A673 (cell line): ENCODE measurements around the gene RHBDF2. TPM values are rescaled to one million over a fixed set of nuclear protein-coding genes. Genes with fewer than 3 reads are reported as not detected.
"Not testable (repeated sequence)": the region's sequence is repeated elsewhere in the genome, so short reads cannot be mapped to it uniquely, and the experiment has no call there.

Experiments
- BruUV-seq: library from RNA; stranded (reverse); fragments of 400-500 nt; replicated peaks from 2 replicates; lab custom pipeline; 2021; lab: Mats Ljungman, UMichigan
- CTCF ChIA-PET: fragments of 300-600 bp; sonication (Branson Sonifier 250); formaldehyde crosslinking; loops from one replicate; lab custom pipeline; 2022; ENCODE audit warnings: antibody characterized with exemption; lab: Charles Lee
- POLR2A ChIA-PET: fragments of 300-600 bp; sonication (Branson Sonifier 250); formaldehyde crosslinking; loops from one replicate; lab custom pipeline; 2022; ENCODE audit warnings: antibody characterized with exemption; ENCODE audit not compliant: low non-redundant PET; lab: Charles Lee
- DNase-seq: peaks from one replicate; pipeline ENCODE4 v3.0.0-alpha.2; 2015; ENCODE audit warnings: low spot score
- H3K27ac ChIP-seq: fragments of 200-600 bp; sonication (generic); 2 replicates; pipeline ENCODE4 v1.5.1; 2016; ENCODE audit warnings: mixed run types, low read depth, mild to moderate bottlenecking, mixed read lengths, antibody characterized with exemption, low read length; ENCODE audit not compliant: poor library complexity, severe bottlenecking
- H3K27me3 ChIP-seq: fragments of 200-600 bp; sonication (generic); replicated peaks from 2 replicates; pipeline ENCODE4 v1.6.1; 2017; ENCODE audit warnings: mixed run types, low read depth, mild to moderate bottlenecking, mixed read lengths, antibody characterized with exemption, low read length; ENCODE audit not compliant: insufficient read depth, poor library complexity
- H3K36me3 ChIP-seq: fragments of 200-600 bp; sonication (generic); 2 replicates; pipeline ENCODE4 v1.6.1; 2016; ENCODE audit warnings: mixed run types, mild to moderate bottlenecking, mixed read lengths, antibody characterized with exemption, low read length; ENCODE audit not compliant: insufficient read depth, poor library complexity, severe bottlenecking
- H3K4me1 ChIP-seq: fragments of 200-600 bp; sonication (generic); 2 replicates; pipeline ENCODE4 v1.6.1; 2017; ENCODE audit warnings: mixed run types, mild to moderate bottlenecking, mixed read lengths, antibody characterized with exemption, low read length; ENCODE audit not compliant: insufficient read depth, poor library complexity, severe bottlenecking
- H3K4me3 ChIP-seq: fragments of 200-600 bp; sonication (generic); 2 replicates; pipeline ENCODE4 v1.5.1; 2016; ENCODE audit warnings: low read depth, mixed run types, mild to moderate bottlenecking, mixed read lengths, low read length; ENCODE audit not compliant: poor library complexity, severe bottlenecking
- H3K9me3 ChIP-seq: fragments of 200-600 bp; sonication (generic); 2 replicates; pipeline ENCODE4 v1.6.1; 2016; ENCODE audit warnings: mixed run types, low read depth, mild to moderate bottlenecking, mixed read lengths, antibody characterized with exemption, low read length; ENCODE audit not compliant: poor library complexity, severe bottlenecking
- CTCF ChIP-seq: fragments of 300-800, 200-600 bp; sonication (generic); conservative IDR thresholded peaks from 2 replicates; pipeline ENCODE4 v1.5.1; 2017; ENCODE audit warnings: low read depth, mild to moderate bottlenecking, antibody characterized with exemption, low read length, moderate library complexity, mixed read lengths
- EZH2 ChIP-seq: fragments of 200-600 bp; sonication (generic); IDR thresholded peaks from 2 replicates; pipeline ENCODE4 v1.6.1; 2017; ENCODE audit warnings: borderline replicate concordance, low read depth, mild to moderate bottlenecking, mixed read lengths, antibody characterized with exemption, low read length; ENCODE audit not compliant: poor library complexity, severe bottlenecking
- intact Hi-C: fragments of 100-400 bp; cut with micrococcal nuclease; formaldehyde crosslinking; loops from one replicate; pipeline ENCODE4 v1.10.0; 2022; ENCODE audit not compliant: unreplicated experiment
- total RNA-seq: library from RNA; stranded (reverse); gene quantifications from 2 replicates; pipeline ENCODE4 v1.2.3, GENCODE V29; 2021

Gene RHBDF2
- total RNA-seq, 1 experiment from 2014 or later, result 20.4 TPM

- no peaks in the 10 kb centered on the region for H3K27me3 ChIP-seq
- ChIA-PET POLR2A (no interaction called here), CTCF (interaction anchor here (0.5 to 2.7 kb wide), 2 partner anchors 21 to 97 kb away, joined by 3 to 12 read pairs; no protein-coding TSS in a partner anchor)
- DNase-seq, result no peak
- no peaks in the 10 kb centered on the region for H3K36me3 ChIP-seq
- TF ChIP-seq EZH2 (no peak), CTCF (no peak)
- no peaks in the 10 kb centered on the region for H3K9me3 ChIP-seq
- intact Hi-C loops, result loop anchor here (5.0 kb wide), 1 partner anchor 157 kb away; no protein-coding TSS in a partner anchor
- H3K4me1 ChIP-seq, result peaks cover 18% of the 10 kb centered on the region
- H3K27ac ChIP-seq, result no peak overlapping the region
- BruUV-seq, result no TSS peak
- no peak overlapping the region for H3K4me3 ChIP-seq
These were observed 23.6 kb upstream of the RHBDF2 start for GRCh38 chr17:76524598-76525512.

- ChIA-PET CTCF (interaction anchor here (0.6 to 2.7 kb wide), 8 partner anchors 16 to 158 kb away, joined by 3 to 12 read pairs (median 4); partner anchors contain the start of gene PRCD), POLR2A (no interaction called here)
- no peak overlapping the region for H3K27ac ChIP-seq
- intact Hi-C loops, result loop anchor here (1.0 to 5.0 kb wide), 3 partner anchors 23 to 159 kb away; no protein-coding TSS in a partner anchor
- peak; percentile 77 for DNase-seq
- H3K27me3 ChIP-seq, result no peaks in the 10 kb centered on the region
- H3K36me3 ChIP-seq, result no peaks in the 10 kb centered on the region
- H3K9me3 ChIP-seq, result no peaks in the 10 kb centered on the region
- no peak overlapping the region for H3K4me3 ChIP-seq
- BruUV-seq, result no TSS peak
- peak; percentile 99 for TF ChIP-seq CTCF
- no peak for TF ChIP-seq EZH2
- peaks cover 6% of the 10 kb centered on the region for H3K4me1 ChIP-seq
These were observed 22.1 kb upstream of the RHBDF2 start for GRCh38 chr17:76523084-76524037.

GRCh38 chr17:76521683-76522082, 20.5 kb upstream of the RHBDF2 start:
- BruUV-seq, H3K27ac ChIP-seq, H3K27me3 ChIP-seq, H3K4me1 ChIP-seq, H3K9me3 ChIP-seq, CTCF ChIA-PET, DNase-seq, H3K4me3 ChIP-seq, H3K36me3 ChIP-seq, POLR2A ChIA-PET: not testable (repeated sequence)
- intact Hi-C loops, result loop anchor here (2.0 to 5.0 kb wide), 2 partner anchors 25 to 161 kb away; no protein-coding TSS in a partner anchor
